Gastroesophageal sphincter (tissue), 3 donors: Measurements from ENCODE around the gene MICAL3.

Source experiments
- EP300 ChIP-seq: sonication (generic); formaldehyde crosslinking; IDR thresholded peaks from one replicate; pipeline ENCODE4 v1.6.1; 2017; ENCODE audit warnings: antibody characterized with exemption, mild to moderate bottlenecking
- TF ChIP-seq, protein P1 (sequence below), 4 experiments: fragments of 200-600 bp in 2 of 4; fragments of 450-650 bp in 2 of 4; sonication (generic) in 1 of 4; IDR thresholded peaks; one replicate each; pipeline ENCODE4 v1.5.1; 2017 to 2019; ENCODE audit warnings: antibody characterized with exemption in 4 of 4, mild to moderate bottlenecking in 2 of 4, moderate library complexity in 2 of 4

DNA sequence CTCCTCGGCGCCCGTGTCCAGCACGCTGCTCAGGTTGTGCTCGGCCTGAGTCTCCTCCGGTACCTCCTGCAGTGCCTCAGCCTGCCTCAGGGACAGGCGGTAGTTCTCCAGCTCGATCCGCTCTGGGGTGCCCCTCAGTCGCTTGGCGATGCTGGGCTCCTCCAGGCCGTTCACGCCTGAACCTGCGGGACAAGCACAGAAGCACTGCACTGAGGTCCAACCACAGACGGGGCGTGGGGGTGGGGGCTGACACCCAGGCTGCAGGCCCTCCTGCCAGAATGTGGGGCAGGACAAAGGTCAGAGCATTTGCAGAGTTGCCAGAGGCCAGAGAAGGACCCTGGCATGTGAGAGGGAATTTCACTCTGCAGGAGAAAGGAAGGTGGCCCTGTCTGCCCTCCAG, 182.5 kb downstream of the MICAL3 start:
- no peak for TF ChIP-seq EP300
- TF ChIP-seq, protein P1, sequence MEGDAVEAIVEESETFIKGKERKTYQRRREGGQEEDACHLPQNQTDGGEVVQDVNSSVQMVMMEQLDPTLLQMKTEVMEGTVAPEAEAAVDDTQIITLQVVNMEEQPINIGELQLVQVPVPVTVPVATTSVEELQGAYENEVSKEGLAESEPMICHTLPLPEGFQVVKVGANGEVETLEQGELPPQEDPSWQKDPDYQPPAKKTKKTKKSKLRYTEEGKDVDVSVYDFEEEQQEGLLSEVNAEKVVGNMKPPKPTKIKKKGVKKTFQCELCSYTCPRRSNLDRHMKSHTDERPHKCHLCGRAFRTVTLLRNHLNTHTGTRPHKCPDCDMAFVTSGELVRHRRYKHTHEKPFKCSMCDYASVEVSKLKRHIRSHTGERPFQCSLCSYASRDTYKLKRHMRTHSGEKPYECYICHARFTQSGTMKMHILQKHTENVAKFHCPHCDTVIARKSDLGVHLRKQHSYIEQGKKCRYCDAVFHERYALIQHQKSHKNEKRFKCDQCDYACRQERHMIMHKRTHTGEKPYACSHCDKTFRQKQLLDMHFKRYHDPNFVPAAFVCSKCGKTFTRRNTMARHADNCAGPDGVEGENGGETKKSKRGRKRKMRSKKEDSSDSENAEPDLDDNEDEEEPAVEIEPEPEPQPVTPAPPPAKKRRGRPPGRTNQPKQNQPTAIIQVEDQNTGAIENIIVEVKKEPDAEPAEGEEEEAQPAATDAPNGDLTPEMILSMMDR (IDR thresholded peaks at IDR 0.05), result no peak
